Measurements from ENCODE around the gene SLC7A7. TPM values are rescaled to one million over a fixed set of nuclear protein-coding genes. Genes with fewer than 3 reads are reported as not detected.
"Not testable (repeated sequence)": the region's sequence is repeated elsewhere in the genome, so short reads cannot be mapped to it uniquely, and the experiment has no call there.

SLC7A7 gene
- total RNA-seq (5.1 and 6.3 TPM in 2 replicates), polyA plus RNA-seq (7.1 and 9.5 TPM in 2 replicates), polyA minus RNA-seq (ENCODE audit: low replicate concordance) (13.6 and 26.7 TPM in 2 replicates)
- 3.0 and 4.1 TPM in 2 replicates for polyA plus RNA-seq (2012)

GRCh38 chr14:22814941-22815713 lies at the start of gene SLC7A7:
Gene SLC7A7 (minus strand): TSS chr14:22815435. CDS start chr14:22813398, 2,037 bp downstream.
- no peaks in the 10 kb centered on the region for H3K36me3 ChIP-seq (ENCODE audit: control insufficient read depth, insufficient read depth, low read length)
- no peak within 1 kb of the TSS for H3K4me2 ChIP-seq (ENCODE audit: extremely low read depth, insufficient read depth, low read length)
- H3K27ac ChIP-seq (ENCODE audit: insufficient read depth, low read length), result no peak within 1 kb of the TSS
- peaks cover 2% of the 10 kb centered on the region for H3K4me1 ChIP-seq (ENCODE audit: control insufficient read depth, extremely low read depth, insufficient read depth, low read length)
- H3K27me3 ChIP-seq (ENCODE audit: control insufficient read depth, insufficient read depth, low read length), result no peaks in the 10 kb centered on the region
- peak in 1 of 2 donors; percentile 34 for DNase-seq (ENCODE audit: low read depth in 2 of 2)
- no peaks in the 10 kb centered on the region for H3K9me3 ChIP-seq (ENCODE audit: control insufficient read depth, insufficient read depth, low read depth, low read length)
- H2AFZ ChIP-seq (ENCODE audit: low read length), result peak within 1 kb of the TSS; percentile 54
- no peak for TF ChIP-seq EZH2 (IDR thresholded peaks at IDR 0.05; ENCODE audit: low read length, missing control alignments)
- no peak for TF ChIP-seq CTCF (conservative IDR thresholded peaks at IDR 0.05 in 1 of 2, IDR thresholded peaks at IDR 0.05 in 1 of 2; ENCODE audit: low read depth in 1 of 2, low read length in 2 of 2)
- H3K4me3 ChIP-seq (replicated peaks in 1 of 4; ENCODE audit: control extremely low read depth in 1 of 4, insufficient read depth in 1 of 4, low read depth in 3 of 4, low read length in 4 of 4), result no peak within 1 kb of the TSS
- H3K79me2 ChIP-seq (ENCODE audit: control insufficient read depth, insufficient read depth, low read length), result no peaks in the 10 kb centered on the region
- H3K9ac ChIP-seq (ENCODE audit: insufficient read depth, low read length), result no peak within 1 kb of the TSS
- no peaks in the 10 kb centered on the region for H4K20me1 ChIP-seq (ENCODE audit: control insufficient read depth, extremely low read depth, insufficient read depth, low read length)

DNA sequence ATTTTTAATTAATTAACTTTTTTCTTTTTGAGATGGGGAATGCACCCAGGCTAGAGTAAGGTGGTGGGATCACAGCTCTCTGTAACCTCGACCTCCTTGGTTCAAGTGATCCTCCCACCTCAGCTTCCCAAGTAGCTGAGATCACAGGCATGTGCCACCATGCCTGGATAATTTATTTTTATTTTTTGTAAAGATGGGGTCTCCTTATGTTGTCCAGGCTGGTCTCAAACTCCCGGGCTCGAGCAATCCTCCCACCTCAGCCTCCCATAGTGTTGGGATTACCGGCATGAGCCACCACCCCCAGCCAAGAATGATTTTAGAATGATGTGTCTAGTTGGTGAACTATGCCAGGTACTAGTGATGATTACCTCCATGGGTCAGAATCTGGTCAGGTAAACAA lies 49.7 kb upstream of the SLC7A7 start:
- no peak overlapping the region for H2AFZ ChIP-seq (ENCODE audit: low read length)
- no peaks in the 10 kb centered on the region for H3K79me2 ChIP-seq (ENCODE audit: control insufficient read depth, insufficient read depth, low read length)
- no peak overlapping the region for H3K4me3 ChIP-seq (replicated peaks in 1 of 4; ENCODE audit: control extremely low read depth in 1 of 4, insufficient read depth in 1 of 4, low read depth in 3 of 4, low read length in 4 of 4)
- H3K9ac ChIP-seq (ENCODE audit: insufficient read depth, low read length), result no peak overlapping the region
- no peak overlapping the region for H3K4me2 ChIP-seq (ENCODE audit: extremely low read depth, insufficient read depth, low read length)
- H4K20me1 ChIP-seq (ENCODE audit: control insufficient read depth, extremely low read depth, insufficient read depth, low read length), result no peaks in the 10 kb centered on the region
- no peak overlapping the region for H3K27ac ChIP-seq (ENCODE audit: insufficient read depth, low read length)
- TF ChIP-seq EZH2 (IDR thresholded peaks at IDR 0.05; ENCODE audit: low read length, missing control alignments), result no peak
- TF ChIP-seq CTCF (conservative IDR thresholded peaks at IDR 0.05 in 1 of 2, IDR thresholded peaks at IDR 0.05 in 1 of 2; ENCODE audit: low read depth in 1 of 2, low read length in 2 of 2), result no peak
- no peaks in the 10 kb centered on the region for H3K4me1 ChIP-seq (ENCODE audit: control insufficient read depth, extremely low read depth, insufficient read depth, low read length)
- H3K36me3 ChIP-seq (ENCODE audit: control insufficient read depth, insufficient read depth, low read length), result no peaks in the 10 kb centered on the region
- H3K27me3 ChIP-seq (ENCODE audit: control insufficient read depth, insufficient read depth, low read length), result no peaks in the 10 kb centered on the region
- DNase-seq (ENCODE audit: low read depth in 2 of 2), result no peak
- H3K9me3 ChIP-seq (ENCODE audit: control insufficient read depth, insufficient read depth, low read depth, low read length), result no peaks in the 10 kb centered on the region

- no peaks in the 10 kb centered on the region for H3K27me3 ChIP-seq (ENCODE audit: control insufficient read depth, insufficient read depth, low read length)
- no peak overlapping the region for H3K9ac ChIP-seq (ENCODE audit: insufficient read depth, low read length)
- no peaks in the 10 kb centered on the region for H3K4me1 ChIP-seq (ENCODE audit: control insufficient read depth, extremely low read depth, insufficient read depth, low read length)
- H3K27ac ChIP-seq (ENCODE audit: insufficient read depth, low read length), result no peak overlapping the region
- no peak overlapping the region for H2AFZ ChIP-seq (ENCODE audit: low read length)
- no peak overlapping the region for H3K4me3 ChIP-seq (replicated peaks in 1 of 4; ENCODE audit: control extremely low read depth in 1 of 4, insufficient read depth in 1 of 4, low read depth in 3 of 4, low read length in 4 of 4)
- H3K36me3 ChIP-seq (ENCODE audit: control insufficient read depth, insufficient read depth, low read length), result no peaks in the 10 kb centered on the region
- no peak for DNase-seq (ENCODE audit: low read depth in 2 of 2)
- no peaks in the 10 kb centered on the region for H3K79me2 ChIP-seq (ENCODE audit: control insufficient read depth, insufficient read depth, low read length)
- H3K9me3 ChIP-seq (ENCODE audit: control insufficient read depth, insufficient read depth, low read depth, low read length), result no peaks in the 10 kb centered on the region
- no peaks in the 10 kb centered on the region for H4K20me1 ChIP-seq (ENCODE audit: control insufficient read depth, extremely low read depth, insufficient read depth, low read length)
- H3K4me2 ChIP-seq (ENCODE audit: extremely low read depth, insufficient read depth, low read length), result no peak overlapping the region
- TF ChIP-seq CTCF (conservative IDR thresholded peaks at IDR 0.05 in 1 of 2, IDR thresholded peaks at IDR 0.05 in 1 of 2; ENCODE audit: low read depth in 1 of 2, low read length in 2 of 2) (no peak), EZH2 (IDR thresholded peaks at IDR 0.05; ENCODE audit: low read length, missing control alignments) (no peak)
These were observed 46.4 kb upstream of the SLC7A7 start for GRCh38 chr14:22861651-22862050.

GRCh38 chr14:22860377-22860776 lies 45.1 kb upstream of the SLC7A7 start:
- not testable (repeated sequence) for H3K27me3 ChIP-seq (ENCODE audit: control insufficient read depth, insufficient read depth, low read length); H3K4me1 ChIP-seq (ENCODE audit: control insufficient read depth, extremely low read depth, insufficient read depth, low read length); H3K27ac ChIP-seq (ENCODE audit: insufficient read depth, low read length); H3K4me3 ChIP-seq (replicated peaks in 1 of 4; ENCODE audit: control extremely low read depth in 1 of 4, insufficient read depth in 1 of 4, low read depth in 3 of 4, low read length in 4 of 4); H3K79me2 ChIP-seq (ENCODE audit: control insufficient read depth, insufficient read depth, low read length); H4K20me1 ChIP-seq (ENCODE audit: control insufficient read depth, extremely low read depth, insufficient read depth, low read length); DNase-seq (ENCODE audit: low read depth in 2 of 2); H3K9me3 ChIP-seq (ENCODE audit: control insufficient read depth, insufficient read depth, low read depth, low read length); H3K4me2 ChIP-seq (ENCODE audit: extremely low read depth, insufficient read depth, low read length); H3K9ac ChIP-seq (ENCODE audit: insufficient read depth, low read length); H3K36me3 ChIP-seq (ENCODE audit: control insufficient read depth, insufficient read depth, low read length); H2AFZ ChIP-seq (ENCODE audit: low read length)

All from fibroblast of lung (primary cell).